Esophagus squamous epithelium (tissue), 4 donors: Measurements from ENCODE around the gene CCDC39.

Source experiments
- POLR2A ChIP-seq, 4 donors: fragments of 450-650 bp; IDR thresholded peaks; one replicate each; pipeline ENCODE4 v1.6.1; 2017; ENCODE audit warnings: antibody characterized with exemption in 4 of 4, mild to moderate bottlenecking in 4 of 4, moderate library complexity in 3 of 4
- TF ChIP-seq, protein P1 (sequence below), 6 experiments: fragments of 450-650 bp in 4 of 6; fragments of 200-600 bp in 2 of 6; sonication (generic) in 2 of 6; IDR thresholded peaks; one replicate each; pipeline ENCODE4 v1.5.1; 2016 to 2019; ENCODE audit warnings: antibody characterized with exemption in 6 of 6, mild to moderate bottlenecking in 4 of 6, moderate library complexity in 4 of 6

GRCh38 chr3:180580934-180581333 lies 98.4 kb downstream of the CCDC39 start:
- TF ChIP-seq, protein P1, sequence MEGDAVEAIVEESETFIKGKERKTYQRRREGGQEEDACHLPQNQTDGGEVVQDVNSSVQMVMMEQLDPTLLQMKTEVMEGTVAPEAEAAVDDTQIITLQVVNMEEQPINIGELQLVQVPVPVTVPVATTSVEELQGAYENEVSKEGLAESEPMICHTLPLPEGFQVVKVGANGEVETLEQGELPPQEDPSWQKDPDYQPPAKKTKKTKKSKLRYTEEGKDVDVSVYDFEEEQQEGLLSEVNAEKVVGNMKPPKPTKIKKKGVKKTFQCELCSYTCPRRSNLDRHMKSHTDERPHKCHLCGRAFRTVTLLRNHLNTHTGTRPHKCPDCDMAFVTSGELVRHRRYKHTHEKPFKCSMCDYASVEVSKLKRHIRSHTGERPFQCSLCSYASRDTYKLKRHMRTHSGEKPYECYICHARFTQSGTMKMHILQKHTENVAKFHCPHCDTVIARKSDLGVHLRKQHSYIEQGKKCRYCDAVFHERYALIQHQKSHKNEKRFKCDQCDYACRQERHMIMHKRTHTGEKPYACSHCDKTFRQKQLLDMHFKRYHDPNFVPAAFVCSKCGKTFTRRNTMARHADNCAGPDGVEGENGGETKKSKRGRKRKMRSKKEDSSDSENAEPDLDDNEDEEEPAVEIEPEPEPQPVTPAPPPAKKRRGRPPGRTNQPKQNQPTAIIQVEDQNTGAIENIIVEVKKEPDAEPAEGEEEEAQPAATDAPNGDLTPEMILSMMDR (IDR thresholded peaks at IDR 0.05): no peak
- TF ChIP-seq POLR2A (IDR thresholded peaks at IDR 0.05): no peak
